ENCODE measurements around the gene PTPRA.

DNA sequence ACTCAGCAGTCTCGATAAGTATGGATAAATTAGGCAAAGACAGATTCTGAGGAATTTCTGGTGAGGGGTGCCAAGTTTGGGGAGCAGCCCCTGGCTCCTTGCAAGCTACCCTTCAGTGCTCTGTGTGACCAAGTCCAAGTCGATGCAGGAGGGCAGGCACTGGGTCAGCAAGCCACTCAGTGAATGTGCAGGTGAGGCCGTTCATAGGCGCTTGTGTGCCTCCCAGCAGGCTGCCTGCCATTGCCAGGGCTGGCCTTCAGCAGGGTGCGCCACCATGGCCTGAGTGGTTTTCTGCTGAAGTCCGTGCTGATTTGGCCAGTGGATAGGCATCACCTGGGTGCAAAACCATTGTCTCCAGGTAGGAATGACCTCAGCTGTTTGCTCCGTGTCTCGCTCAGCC is 166.8 kb downstream of the PTPRA start:
- TF ChIP-seq, protein P1, sequence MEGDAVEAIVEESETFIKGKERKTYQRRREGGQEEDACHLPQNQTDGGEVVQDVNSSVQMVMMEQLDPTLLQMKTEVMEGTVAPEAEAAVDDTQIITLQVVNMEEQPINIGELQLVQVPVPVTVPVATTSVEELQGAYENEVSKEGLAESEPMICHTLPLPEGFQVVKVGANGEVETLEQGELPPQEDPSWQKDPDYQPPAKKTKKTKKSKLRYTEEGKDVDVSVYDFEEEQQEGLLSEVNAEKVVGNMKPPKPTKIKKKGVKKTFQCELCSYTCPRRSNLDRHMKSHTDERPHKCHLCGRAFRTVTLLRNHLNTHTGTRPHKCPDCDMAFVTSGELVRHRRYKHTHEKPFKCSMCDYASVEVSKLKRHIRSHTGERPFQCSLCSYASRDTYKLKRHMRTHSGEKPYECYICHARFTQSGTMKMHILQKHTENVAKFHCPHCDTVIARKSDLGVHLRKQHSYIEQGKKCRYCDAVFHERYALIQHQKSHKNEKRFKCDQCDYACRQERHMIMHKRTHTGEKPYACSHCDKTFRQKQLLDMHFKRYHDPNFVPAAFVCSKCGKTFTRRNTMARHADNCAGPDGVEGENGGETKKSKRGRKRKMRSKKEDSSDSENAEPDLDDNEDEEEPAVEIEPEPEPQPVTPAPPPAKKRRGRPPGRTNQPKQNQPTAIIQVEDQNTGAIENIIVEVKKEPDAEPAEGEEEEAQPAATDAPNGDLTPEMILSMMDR (IDR thresholded peaks at IDR 0.05), result no peak
- TF ChIP-seq POLR2A (IDR thresholded peaks at IDR 0.05), result no peak

Measured in uterus (tissue), 2 donors.